IPS DF 6.9 (cell line): ENCODE data around the gene MTMR12.
A peak's percentile ranks its signal among the peaks of the same experiment; 100 is the strongest.
"Not testable (repeated sequence)": the region's sequence is repeated elsewhere in the genome, so short reads cannot be mapped to it uniquely, and the experiment has no call there.

ENCODE experiments used
- DNase-seq: peaks from one replicate; pipeline ENCODE4 v3.0.0-alpha.2; 2013; ENCODE audit warnings: low read depth, low spot score
- H3K27ac ChIP-seq: one replicate; pipeline ENCODE4 v1.5.1; 2013; ENCODE audit warnings: low read length, control low read depth
- H3K27me3 ChIP-seq: 2 replicates; pipeline ENCODE4 v1.6.1; 2013; ENCODE audit warnings: mild to moderate bottlenecking, low read length; ENCODE audit not compliant: control insufficient read depth, insufficient read depth
- H3K36me3 ChIP-seq: 2 replicates; pipeline ENCODE4 v1.6.1; 2013; ENCODE audit warnings: low read length; ENCODE audit not compliant: control insufficient read depth, insufficient read depth
- H3K4me1 ChIP-seq: 2 replicates; pipeline ENCODE4 v1.6.1; 2013; ENCODE audit warnings: low read length; ENCODE audit not compliant: control insufficient read depth, insufficient read depth
- H3K4me3 ChIP-seq: 2 replicates; pipeline ENCODE4 v1.5.1; 2013; ENCODE audit warnings: mild to moderate bottlenecking, low read length
- H3K9me3 ChIP-seq: 2 replicates; pipeline ENCODE4 v1.6.1; 2013; ENCODE audit warnings: low read length, inconsistent platforms; ENCODE audit not compliant: control insufficient read depth, insufficient read depth
- WGBS: extraction: QIAGEN DNeasy Blood & Tissue Kit; methylation state at CpG from one replicate; pipeline ENCODE4 v1.1.7; 2013; ENCODE audit warnings: mixed read lengths, missing lambda C conversion rate; ENCODE audit not compliant: insufficient read length, insufficient coverage; 5-methylcytosine and 5-hydroxymethylcytosine counted together

MTMR12 gene

GRCh38 chr5:32314152-32314488, 1.4 kb upstream of the MTMR12 start:
- not testable (repeated sequence) for DNase-seq, H3K9me3 ChIP-seq, H3K27me3 ChIP-seq, H3K4me1 ChIP-seq, H3K4me3 ChIP-seq, H3K36me3 ChIP-seq, H3K27ac ChIP-seq
- WGBS: no CpG with 5 or more reads among the region's 10 CpGs

GRCh38 chr5:32312197-32312594, 543 bp downstream of the MTMR12 start:
- H3K4me3 ChIP-seq: peak overlapping the region; percentile 98
- no CpG with 5 or more reads among the region's 34 CpGs for WGBS
- no peaks in the 10 kb centered on the region for H3K27me3 ChIP-seq
- no peak overlapping the region for H3K27ac ChIP-seq
- no peaks in the 10 kb centered on the region; the same call in 1 of the 2 replicates for H3K4me1 ChIP-seq
- H3K9me3 ChIP-seq: no peaks in the 10 kb centered on the region
- no peaks in the 10 kb centered on the region for H3K36me3 ChIP-seq
- no peak for DNase-seq

- 100% methylated on average over 2 of the region's 16 CpGs for WGBS
- no peak for DNase-seq
- peak overlapping the region; percentile 98; the same call in 1 of the 2 replicates for H3K4me3 ChIP-seq
- H3K4me1 ChIP-seq: no peaks in the 10 kb centered on the region; the same call in 1 of the 2 replicates
- H3K36me3 ChIP-seq: no peaks in the 10 kb centered on the region
- H3K27me3 ChIP-seq: no peaks in the 10 kb centered on the region
- H3K9me3 ChIP-seq: no peaks in the 10 kb centered on the region
- no peak overlapping the region for H3K27ac ChIP-seq
Observed at GRCh38 chr5:32311404-32312196, 1.1 kb downstream of the MTMR12 start.

- H3K4me3 ChIP-seq: no peak overlapping the region
- no peaks in the 10 kb centered on the region for H3K27me3 ChIP-seq
- DNase-seq: no peak
- WGBS: no CpG with 5 or more reads among the region's 6 CpGs
- H3K4me1 ChIP-seq: no peaks in the 10 kb centered on the region; the same call in 1 of the 2 replicates
- no peak overlapping the region for H3K27ac ChIP-seq
- no peaks in the 10 kb centered on the region for H3K36me3 ChIP-seq
- no peaks in the 10 kb centered on the region for H3K9me3 ChIP-seq
Observed at GRCh38 chr5:32309761-32310160, 3.0 kb downstream of the MTMR12 start.

- Histone ChIP-seq H3K4me3 (no peak overlapping the region), H3K4me1 (no peaks in the 10 kb centered on the region; the same call in 1 of the 2 replicates), H3K27ac (no peak overlapping the region), H3K9me3 (no peaks in the 10 kb centered on the region), H3K36me3 (no peaks in the 10 kb centered on the region), H3K27me3 (no peaks in the 10 kb centered on the region)
- WGBS: no CpG with 5 or more reads among the region's 3 CpGs
- no peak for DNase-seq
Observed at GRCh38 chr5:32308946-32309345, 3.8 kb downstream of the MTMR12 start.

GRCh38 chr5:32307769-32308194, 5.0 kb downstream of the MTMR12 start:
- Histone ChIP-seq H3K27ac (no peak overlapping the region), H3K4me3 (no peak overlapping the region), H3K36me3 (no peaks in the 10 kb centered on the region), H3K9me3 (no peaks in the 10 kb centered on the region), H3K4me1 (no peaks in the 10 kb centered on the region; the same call in 1 of the 2 replicates), H3K27me3 (no peaks in the 10 kb centered on the region)
- no peak for DNase-seq
- no CpG with 5 or more reads among the region's 4 CpGs for WGBS

GRCh38 chr5:32304622-32305021, 8.1 kb downstream of the MTMR12 start:
- no peak for DNase-seq
- WGBS: no CpG with 5 or more reads among the region's 5 CpGs
- H3K4me3 ChIP-seq: no peak overlapping the region
- H3K9me3 ChIP-seq: no peaks in the 10 kb centered on the region
- no peaks in the 10 kb centered on the region; the same call in 1 of the 2 replicates for H3K4me1 ChIP-seq
- no peak overlapping the region for H3K27ac ChIP-seq
- no peaks in the 10 kb centered on the region for H3K36me3 ChIP-seq
- no peaks in the 10 kb centered on the region for H3K27me3 ChIP-seq

GRCh38 chr5:32303755-32304120, 9.0 kb downstream of the MTMR12 start:
- Histone ChIP-seq H3K27me3 (no peaks in the 10 kb centered on the region), H3K9me3 (no peaks in the 10 kb centered on the region), H3K27ac (no peak overlapping the region), H3K36me3 (no peaks in the 10 kb centered on the region), H3K4me3 (no peak overlapping the region), H3K4me1 (no peaks in the 10 kb centered on the region; the same call in 1 of the 2 replicates)
- DNase-seq: no peak
- WGBS: no CpG with 5 or more reads among the region's 6 CpGs

- WGBS: no CpG with 5 or more reads among the region's 7 CpGs
- H3K4me1 ChIP-seq: peaks cover under 1% of the 10 kb centered on the region; the same call in 1 of the 2 replicates
- no peaks in the 10 kb centered on the region for H3K9me3 ChIP-seq
- H3K4me3 ChIP-seq: no peak overlapping the region
- no peak for DNase-seq
- no peaks in the 10 kb centered on the region for H3K27me3 ChIP-seq
- H3K27ac ChIP-seq: no peak overlapping the region
- H3K36me3 ChIP-seq: no peaks in the 10 kb centered on the region
Observed at GRCh38 chr5:32302835-32303754, 9.6 kb downstream of the MTMR12 start.

- H3K4me3 ChIP-seq: no peak overlapping the region
- no peaks in the 10 kb centered on the region for H3K36me3 ChIP-seq
- peaks cover 2% of the 10 kb centered on the region; the same call in 1 of the 2 replicates for H3K4me1 ChIP-seq
- no peak for DNase-seq
- no peaks in the 10 kb centered on the region for H3K9me3 ChIP-seq
- no CpG with 5 or more reads among the region's 2 CpGs for WGBS
- H3K27me3 ChIP-seq: no peaks in the 10 kb centered on the region
- H3K27ac ChIP-seq: no peak overlapping the region
Observed at GRCh38 chr5:32301891-32302290, 10.8 kb downstream of the MTMR12 start.
